ENCODE results near the gene LBHD2. TPM values are rescaled to one million over a fixed set of nuclear protein-coding genes. Genes with fewer than 3 reads are reported as not detected.

LBHD2 gene
- total RNA-seq, 2 experiments from 2014 or later, result not detected

- H3K4me1 Mint-ChIP-seq, result no peaks in the 10 kb centered on the region
- no peak overlapping the region for H3K27ac Mint-ChIP-seq
- peaks cover 28% of the 10 kb centered on the region for H3K27me3 Mint-ChIP-seq
- no peaks in the 10 kb centered on the region for H3K36me3 Mint-ChIP-seq
- H3K4me3 Mint-ChIP-seq, result no peak overlapping the region
- POLR2A ChIA-PET, result interaction anchor here (0.5 kb wide), 1 partner anchor 788 kb away, joined by 3 read pairs; no protein-coding TSS in a partner anchor
- H3K9me3 Mint-ChIP-seq, result no peaks in the 10 kb centered on the region
- DNase-seq, result no peak
- no peak for ATAC-seq (ENCODE audit: low read depth)
Observed at GRCh38 chr14:103121121-103121845, 37.3 kb downstream of the LBHD2 start.

- no peaks in the 10 kb centered on the region for H3K4me1 Mint-ChIP-seq
- H3K9me3 Mint-ChIP-seq, result no peaks in the 10 kb centered on the region
- no peaks in the 10 kb centered on the region for H3K36me3 Mint-ChIP-seq
- ATAC-seq (ENCODE audit: low read depth), result no peak
- no peak overlapping the region for H3K27ac Mint-ChIP-seq
- POLR2A ChIA-PET, result no interaction called here
- no peak overlapping the region for H3K4me3 Mint-ChIP-seq
- DNase-seq, result no peak
- peaks cover 28% of the 10 kb centered on the region for H3K27me3 Mint-ChIP-seq
Observed at GRCh38 chr14:103121846-103122584, 38.0 kb downstream of the LBHD2 start.

GRCh38 chr14:103122585-103122946 lies 38.6 kb downstream of the LBHD2 start:
- POLR2A ChIA-PET, result no interaction called here

DNA sequence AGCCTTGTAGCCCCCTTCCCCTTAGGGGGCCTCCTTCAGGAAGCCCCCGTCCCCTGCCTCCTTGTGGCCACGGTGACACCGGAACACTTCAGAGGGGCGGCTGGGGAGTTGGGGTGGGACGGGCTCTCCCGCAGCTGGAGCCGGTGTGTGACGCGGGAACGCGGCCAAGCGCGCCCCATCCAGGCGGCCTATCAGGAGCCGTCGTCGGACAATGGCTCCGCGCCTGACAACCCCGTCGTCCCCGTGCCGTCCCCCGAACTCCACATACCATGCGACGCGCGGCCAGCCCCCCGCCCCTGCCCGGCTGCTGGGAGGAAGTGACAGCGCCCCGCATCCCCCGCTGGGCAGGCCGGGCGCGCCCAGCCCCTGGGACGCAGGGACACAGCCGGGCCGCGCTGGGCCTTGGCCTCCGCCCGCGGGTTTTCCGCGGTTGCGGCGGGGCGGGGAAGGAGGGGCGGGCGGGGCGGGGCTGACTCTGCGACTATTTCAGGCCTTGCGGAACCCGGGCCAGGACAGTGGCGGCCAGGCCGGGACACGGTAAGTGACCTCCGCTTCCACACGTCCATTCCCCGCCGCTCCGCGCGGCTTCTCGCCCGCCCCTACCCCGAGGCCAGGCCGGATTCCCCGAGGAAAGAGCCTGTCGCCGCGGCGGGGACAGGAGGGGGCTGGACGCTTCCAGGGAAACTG lies 39.1 kb downstream of the LBHD2 start, which contains the start of gene TNFAIP2:
Gene TNFAIP2 (plus strand): TSS at position 515 of the 687 bp plus-strand sequence. CDS start 2,997 bp downstream, outside the sequence.
- peaks cover 28% of the 10 kb centered on the region for H3K27me3 Mint-ChIP-seq
- ATAC-seq (ENCODE audit: low read depth) (no peak), DNase-seq (no peak)
- H3K27ac Mint-ChIP-seq, result no peak within 1 kb of the TSS
- no peaks in the 10 kb centered on the region for H3K4me1 Mint-ChIP-seq
- H3K9me3 Mint-ChIP-seq, result no peaks in the 10 kb centered on the region
- POLR2A ChIA-PET, result no interaction called here
- H3K4me3 Mint-ChIP-seq, result no peak within 1 kb of the TSS
- no peaks in the 10 kb centered on the region for H3K36me3 Mint-ChIP-seq

More at GRCh38 chr14:103122585-103122946, 38.6 kb downstream of the LBHD2 start:
- ATAC-seq (ENCODE audit: low read depth) (no peak), DNase-seq (no peak)
- no peak overlapping the region for H3K27ac Mint-ChIP-seq
- no peaks in the 10 kb centered on the region for H3K4me1 Mint-ChIP-seq
- H3K9me3 Mint-ChIP-seq, result no peaks in the 10 kb centered on the region
- peaks cover 28% of the 10 kb centered on the region for H3K27me3 Mint-ChIP-seq
- H3K4me3 Mint-ChIP-seq, result no peak overlapping the region
- no peaks in the 10 kb centered on the region for H3K36me3 Mint-ChIP-seq

- ATAC-seq (ENCODE audit: low read depth), result no peak
- Mint-ChIP-seq H3K9me3 (no peaks in the 10 kb centered on the region), H3K27ac (no peak overlapping the region), H3K27me3 (peaks cover 28% of the 10 kb centered on the region), H3K36me3 (no peaks in the 10 kb centered on the region), H3K4me3 (no peak overlapping the region), H3K4me1 (no peaks in the 10 kb centered on the region)
- no peak for DNase-seq
- POLR2A ChIA-PET, result no interaction called here
Observed at GRCh38 chr14:103123634-103124500, 39.9 kb downstream of the LBHD2 start.

- ATAC-seq (ENCODE audit: low read depth) (no peak), DNase-seq (no peak)
- Mint-ChIP-seq H3K36me3 (no peaks in the 10 kb centered on the region), H3K4me3 (no peak overlapping the region), H3K4me1 (no peaks in the 10 kb centered on the region), H3K27me3 (peaks cover 30% of the 10 kb centered on the region), H3K27ac (no peak overlapping the region), H3K9me3 (no peaks in the 10 kb centered on the region)
- POLR2A ChIA-PET, result no interaction called here
Observed at GRCh38 chr14:103124501-103125001, 40.5 kb downstream of the LBHD2 start.

DNA sequence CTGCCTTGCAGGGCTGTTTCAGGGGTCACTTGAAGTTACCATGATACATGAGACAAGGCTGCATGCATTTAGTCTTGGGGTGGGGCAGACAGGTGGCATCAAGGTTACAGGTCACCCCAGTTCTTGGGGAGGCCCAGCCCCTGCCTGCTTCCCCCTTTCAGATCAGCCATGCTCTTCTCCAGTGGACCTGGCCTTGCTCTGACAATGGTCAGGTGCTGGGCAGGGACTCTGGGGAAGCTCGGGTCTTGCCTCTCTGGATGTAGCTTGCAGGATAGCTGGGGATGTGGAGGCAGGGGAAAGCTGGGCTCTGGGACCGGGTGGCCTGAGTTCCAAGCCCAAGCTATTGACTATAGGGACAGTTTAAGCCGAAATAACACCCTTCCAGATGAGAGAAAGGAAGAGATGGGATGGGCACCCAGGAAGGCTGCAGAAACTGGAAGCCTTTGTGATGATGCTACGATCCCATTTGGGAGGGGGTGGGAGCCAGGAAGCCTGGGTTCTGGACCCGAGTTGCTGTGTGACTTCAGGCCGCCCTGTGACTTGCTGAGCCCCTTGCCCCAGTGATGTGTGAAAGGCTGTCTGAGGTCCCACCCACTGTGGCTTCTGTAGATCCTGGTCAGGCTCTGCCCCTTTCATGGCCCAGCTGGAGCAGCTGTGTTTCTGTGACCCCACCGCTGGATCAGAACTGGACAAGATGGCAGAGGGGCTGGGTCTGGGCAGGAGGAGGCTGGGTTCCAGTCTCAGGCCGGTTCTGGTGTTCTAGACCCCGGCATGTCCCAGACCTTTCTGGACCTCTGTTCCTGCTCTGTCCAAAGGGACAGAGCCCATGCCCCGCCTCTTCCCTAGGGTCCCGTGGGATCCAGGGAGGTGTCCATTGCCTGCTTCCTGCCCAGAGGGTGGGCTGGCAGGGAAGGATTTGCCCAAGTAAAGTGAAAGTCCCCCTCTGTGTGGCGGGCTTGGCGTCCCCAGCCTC lies 41.4 kb downstream of the LBHD2 start:
- Mint-ChIP-seq H3K27ac (no peak overlapping the region), H3K27me3 (peaks cover 25% of the 10 kb centered on the region), H3K9me3 (no peaks in the 10 kb centered on the region), H3K36me3 (no peaks in the 10 kb centered on the region), H3K4me3 (no peak overlapping the region), H3K4me1 (no peaks in the 10 kb centered on the region)
- ATAC-seq (ENCODE audit: low read depth) (no peak), DNase-seq (no peak)
- POLR2A ChIA-PET, result no interaction called here

- no peak overlapping the region for H3K27ac Mint-ChIP-seq
- H3K9me3 Mint-ChIP-seq, result no peaks in the 10 kb centered on the region
- DNase-seq, result no peak
- no peaks in the 10 kb centered on the region for H3K36me3 Mint-ChIP-seq
- no peak for ATAC-seq (ENCODE audit: low read depth)
- H3K4me1 Mint-ChIP-seq, result no peaks in the 10 kb centered on the region
- POLR2A ChIA-PET, result no interaction called here
- H3K4me3 Mint-ChIP-seq, result no peak overlapping the region
- H3K27me3 Mint-ChIP-seq, result peaks cover 18% of the 10 kb centered on the region
Observed at GRCh38 chr14:103126088-103126872, 42.3 kb downstream of the LBHD2 start.

DNA sequence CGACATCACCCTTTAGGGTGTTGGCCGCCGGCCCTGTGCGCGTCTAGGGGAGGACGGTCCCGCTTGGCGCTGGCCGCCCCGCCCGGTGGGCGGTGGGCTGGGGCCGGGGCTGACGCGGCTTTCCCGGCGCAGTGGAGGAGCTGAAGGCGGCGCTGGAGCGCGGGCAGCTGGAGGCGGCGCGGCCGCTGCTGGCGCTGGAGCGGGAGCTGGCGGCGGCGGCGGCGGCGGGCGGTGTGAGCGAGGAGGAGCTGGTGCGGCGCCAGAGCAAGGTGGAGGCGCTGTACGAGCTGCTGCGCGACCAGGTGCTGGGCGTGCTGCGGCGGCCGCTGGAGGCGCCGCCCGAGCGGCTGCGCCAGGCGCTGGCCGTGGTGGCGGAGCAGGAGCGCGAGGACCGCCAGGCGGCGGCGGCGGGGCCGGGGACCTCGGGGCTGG lies 42.9 kb downstream of the LBHD2 start:
- no peaks in the 10 kb centered on the region for H3K9me3 Mint-ChIP-seq
- DNase-seq (no peak), ATAC-seq (ENCODE audit: low read depth) (no peak)
- peaks cover 15% of the 10 kb centered on the region for H3K27me3 Mint-ChIP-seq
- POLR2A ChIA-PET, result no interaction called here
- no peaks in the 10 kb centered on the region for H3K4me1 Mint-ChIP-seq
- H3K27ac Mint-ChIP-seq, result no peak overlapping the region
- H3K4me3 Mint-ChIP-seq, result no peak overlapping the region
- H3K36me3 Mint-ChIP-seq, result no peaks in the 10 kb centered on the region

GRCh38 chr14:103127356-103127755 lies 43.3 kb downstream of the LBHD2 start:
- H3K4me3 Mint-ChIP-seq, result no peak overlapping the region
- H3K27ac Mint-ChIP-seq, result no peak overlapping the region
- DNase-seq (no peak), ATAC-seq (ENCODE audit: low read depth) (no peak)
- H3K4me1 Mint-ChIP-seq, result no peaks in the 10 kb centered on the region
- POLR2A ChIA-PET, result no interaction called here
- H3K9me3 Mint-ChIP-seq, result no peaks in the 10 kb centered on the region
- peaks cover 10% of the 10 kb centered on the region for H3K27me3 Mint-ChIP-seq
- no peaks in the 10 kb centered on the region for H3K36me3 Mint-ChIP-seq

DNA sequence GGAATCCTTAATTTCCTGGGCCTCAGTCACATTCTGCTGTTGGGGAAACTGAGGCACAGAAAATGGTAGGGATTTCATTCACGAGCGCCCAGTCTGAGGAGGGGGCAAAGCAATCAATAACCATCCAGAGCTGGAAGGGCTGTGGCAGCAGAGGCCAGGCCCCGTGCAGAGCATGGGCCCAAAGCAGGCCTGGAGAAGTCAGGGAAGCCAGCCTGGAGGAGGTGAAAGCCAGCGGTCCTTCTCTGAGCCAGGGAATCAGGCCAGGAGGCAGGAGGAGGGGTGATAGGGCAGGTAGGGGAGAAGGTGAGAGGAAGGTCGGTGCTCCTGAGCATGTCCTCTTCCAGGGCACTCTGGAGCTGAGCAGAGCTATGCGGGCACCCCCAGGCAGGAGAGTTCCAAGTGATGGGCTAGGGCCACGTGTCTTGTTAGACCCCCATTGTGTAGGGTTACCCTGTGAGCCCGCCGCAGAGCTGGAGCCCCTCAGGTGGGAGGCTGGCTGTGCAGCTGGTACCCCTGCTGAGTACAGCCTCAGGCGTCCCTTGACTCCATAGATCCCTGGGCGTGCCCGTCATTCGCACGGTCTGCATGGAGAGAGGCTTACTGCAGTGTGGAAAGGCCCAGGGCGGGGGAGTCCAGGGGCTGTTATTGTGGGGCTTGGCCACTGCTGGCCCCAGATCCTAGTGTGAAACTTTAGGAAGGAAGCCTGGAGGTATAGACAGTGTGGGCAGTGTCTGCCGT lies 44.0 kb downstream of the LBHD2 start:
- Mint-ChIP-seq H3K27me3 (peaks cover 10% of the 10 kb centered on the region), H3K4me3 (no peak overlapping the region), H3K27ac (no peak overlapping the region), H3K9me3 (no peaks in the 10 kb centered on the region), H3K36me3 (no peaks in the 10 kb centered on the region), H3K4me1 (no peaks in the 10 kb centered on the region)
- POLR2A ChIA-PET, result no interaction called here
- no peak for ATAC-seq (ENCODE audit: low read depth)
- DNase-seq, result no peak
